MM.1S (cell line): ENCODE measurements around the gene RTL3.

Source experiments
- DNase-seq: peaks from one replicate; pipeline ENCODE4 v3.0.0-alpha.2; 2015
- H2AFZ ChIP-seq: fragments of 300-600 bp; sonication (generic); 2 replicates; pipeline ENCODE4 v1.6.0; 2016; ENCODE audit warnings: antibody characterized with exemption, low read length
- H3F3A ChIP-seq: fragments of 300-600 bp; sonication (generic); 2 replicates; pipeline ENCODE4 v1.6.1; 2016; ENCODE audit warnings: mild to moderate bottlenecking, antibody characterized with exemption, low read length, moderate library complexity, mixed read lengths; ENCODE audit not compliant: insufficient read depth
- H3K27ac ChIP-seq: fragments of 300-600 bp; sonication (generic); 2 replicates; pipeline ENCODE4 v1.5.1; 2016; ENCODE audit warnings: mild to moderate bottlenecking, low read length
- H3K27me3 ChIP-seq: fragments of 300-600 bp; sonication (generic); replicated peaks from 2 replicates; pipeline ENCODE4 v1.6.0; 2016; ENCODE audit warnings: low read length; ENCODE audit not compliant: insufficient read depth
- H3K36me3 ChIP-seq: fragments of 300-600 bp; sonication (generic); replicated peaks from 2 replicates; pipeline ENCODE4 v1.6.1; 2016; ENCODE audit warnings: mild to moderate bottlenecking, low read length, mixed read lengths; ENCODE audit not compliant: insufficient read depth
- H3K4me1 ChIP-seq: fragments of 300-600 bp; sonication (generic); 2 replicates; pipeline ENCODE4 v1.6.1; 2016; ENCODE audit warnings: low read length, mixed read lengths
- H3K4me2 ChIP-seq: fragments of 300-600 bp; sonication (generic); 2 replicates; pipeline ENCODE4 v1.6.0; 2016; ENCODE audit warnings: low read depth, low read length
- H3K4me3 ChIP-seq: fragments of 300-600 bp; sonication (generic); 2 replicates; pipeline ENCODE4 v1.5.1; 2016; ENCODE audit warnings: low read length, mixed read lengths
- H3K79me2 ChIP-seq: fragments of 300-600 bp; sonication (generic); 2 replicates; pipeline ENCODE4 v1.6.1; 2016; ENCODE audit warnings: mixed run types, low read length, mixed read lengths
- H3K9ac ChIP-seq: fragments of 300-600 bp; sonication (generic); 2 replicates; pipeline ENCODE4 v1.6.1; 2016; ENCODE audit warnings: low read length, mixed read lengths
- H3K9me2 ChIP-seq: fragments of 300-600 bp; sonication (generic); replicated peaks from 2 replicates; pipeline ENCODE4 v1.6.1; 2016; ENCODE audit warnings: mild to moderate bottlenecking, low read length, mixed read lengths; ENCODE audit not compliant: insufficient read depth
- H3K9me3 ChIP-seq: fragments of 300-600 bp; sonication (generic); replicated peaks from 2 replicates; pipeline ENCODE4 v1.6.1; 2016; ENCODE audit warnings: mild to moderate bottlenecking, low read length, mixed read lengths; ENCODE audit not compliant: insufficient read depth
- H4K20me1 ChIP-seq: fragments of 300-600 bp; sonication (generic); 2 replicates; pipeline ENCODE4 v1.6.1; 2016; ENCODE audit warnings: mild to moderate bottlenecking, low read length, moderate library complexity, mixed read lengths; ENCODE audit not compliant: insufficient read depth
- EZH2 ChIP-seq: fragments of 300-600 bp; sonication (generic); optimal IDR thresholded peaks from 2 replicates; pipeline ENCODE3; 2017; ENCODE audit warnings: low read depth, mild to moderate bottlenecking, antibody characterized with exemption, low read length, mixed read lengths
- EZH2phosphoT487 ChIP-seq: fragments of 300-600 bp; sonication (generic); IDR thresholded peaks from 2 replicates; pipeline ENCODE4 v1.6.1; 2018; ENCODE audit warnings: antibody characterized with exemption, low read length
- TF ChIP-seq, protein P1 (sequence below): fragments of 300-600 bp; sonication (generic); IDR thresholded peaks from 2 replicates; pipeline ENCODE4 v1.5.1; 2016; ENCODE audit warnings: antibody characterized with exemption, low read length, mixed read lengths

Gene RTL3

DNA sequence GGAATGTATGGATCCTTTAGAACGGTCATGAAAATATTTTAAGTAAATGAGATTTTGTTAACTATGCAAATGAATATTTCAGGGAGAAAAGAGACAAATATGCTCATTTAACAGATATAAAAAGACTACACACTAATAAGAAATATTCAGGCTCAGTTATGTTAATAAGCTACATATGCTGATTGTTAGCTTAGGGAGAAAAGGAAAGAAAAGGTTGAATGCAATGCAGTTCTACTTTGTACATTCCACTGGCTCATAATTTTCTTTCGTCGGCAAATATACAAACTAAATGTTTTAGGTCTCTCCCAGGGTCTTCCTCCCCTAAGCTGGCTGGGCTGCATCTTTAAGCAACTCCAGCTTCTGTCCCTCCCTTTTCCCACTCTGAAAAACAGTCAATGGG is 2.7 kb upstream of the RTL3 start:
- Histone ChIP-seq H3K4me1 (peaks cover 14% of the 10 kb centered on the region), H3K9me2 (no peaks in the 10 kb centered on the region), H4K20me1 (no peaks in the 10 kb centered on the region), H3K4me3 (no peak overlapping the region), H3K9ac (no peak overlapping the region), H3K4me2 (no peak overlapping the region), H3K27ac (no peak overlapping the region), H3K36me3 (no peaks in the 10 kb centered on the region), H3F3A (no peaks in the 10 kb centered on the region), H2AFZ (no peak overlapping the region), H3K79me2 (no peaks in the 10 kb centered on the region), H3K27me3 (no peaks in the 10 kb centered on the region), H3K9me3 (no peaks in the 10 kb centered on the region)
- DNase-seq, result no peak
- TF ChIP-seq EZH2 (no peak), EZH2phosphoT487 (no peak)
- TF ChIP-seq, protein P1, sequence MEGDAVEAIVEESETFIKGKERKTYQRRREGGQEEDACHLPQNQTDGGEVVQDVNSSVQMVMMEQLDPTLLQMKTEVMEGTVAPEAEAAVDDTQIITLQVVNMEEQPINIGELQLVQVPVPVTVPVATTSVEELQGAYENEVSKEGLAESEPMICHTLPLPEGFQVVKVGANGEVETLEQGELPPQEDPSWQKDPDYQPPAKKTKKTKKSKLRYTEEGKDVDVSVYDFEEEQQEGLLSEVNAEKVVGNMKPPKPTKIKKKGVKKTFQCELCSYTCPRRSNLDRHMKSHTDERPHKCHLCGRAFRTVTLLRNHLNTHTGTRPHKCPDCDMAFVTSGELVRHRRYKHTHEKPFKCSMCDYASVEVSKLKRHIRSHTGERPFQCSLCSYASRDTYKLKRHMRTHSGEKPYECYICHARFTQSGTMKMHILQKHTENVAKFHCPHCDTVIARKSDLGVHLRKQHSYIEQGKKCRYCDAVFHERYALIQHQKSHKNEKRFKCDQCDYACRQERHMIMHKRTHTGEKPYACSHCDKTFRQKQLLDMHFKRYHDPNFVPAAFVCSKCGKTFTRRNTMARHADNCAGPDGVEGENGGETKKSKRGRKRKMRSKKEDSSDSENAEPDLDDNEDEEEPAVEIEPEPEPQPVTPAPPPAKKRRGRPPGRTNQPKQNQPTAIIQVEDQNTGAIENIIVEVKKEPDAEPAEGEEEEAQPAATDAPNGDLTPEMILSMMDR, result no peak

DNA sequence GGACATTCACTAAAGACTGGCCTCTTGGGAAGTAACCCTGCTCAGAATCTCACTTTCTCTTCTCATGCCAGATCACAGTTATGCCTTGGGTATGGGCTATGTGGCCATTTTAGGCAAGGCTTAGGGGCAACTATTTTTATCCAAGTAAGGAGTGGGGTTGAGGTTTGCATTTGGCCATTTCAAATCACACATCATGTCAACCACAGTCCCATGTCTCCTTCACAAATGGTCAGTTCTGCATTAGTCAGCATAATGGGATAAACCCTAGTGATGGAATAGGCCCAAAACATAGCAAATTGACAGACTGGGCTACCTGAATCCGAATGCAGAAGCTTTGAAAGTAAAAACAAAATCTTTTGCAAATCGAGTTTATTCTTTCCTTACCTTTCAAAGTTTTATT is 827 bp upstream of the RTL3 start:
- no peak overlapping the region for H2AFZ ChIP-seq
- no peak overlapping the region for H3K4me3 ChIP-seq
- no peak overlapping the region for H3K27ac ChIP-seq
- H3K9me3 ChIP-seq, result no peaks in the 10 kb centered on the region
- H4K20me1 ChIP-seq, result no peaks in the 10 kb centered on the region
- no peaks in the 10 kb centered on the region for H3F3A ChIP-seq
- no peak for DNase-seq
- no peak overlapping the region; the same call in 1 of the 2 replicates for H3K4me2 ChIP-seq
- peaks cover 14% of the 10 kb centered on the region for H3K4me1 ChIP-seq
- no peaks in the 10 kb centered on the region for H3K79me2 ChIP-seq
- H3K9me2 ChIP-seq, result no peaks in the 10 kb centered on the region
- no peaks in the 10 kb centered on the region for H3K27me3 ChIP-seq
- TF ChIP-seq EZH2phosphoT487 (no peak), EZH2 (no peak)
- TF ChIP-seq, protein P1, result no peak
- no peaks in the 10 kb centered on the region for H3K36me3 ChIP-seq
- H3K9ac ChIP-seq, result no peak overlapping the region

DNA sequence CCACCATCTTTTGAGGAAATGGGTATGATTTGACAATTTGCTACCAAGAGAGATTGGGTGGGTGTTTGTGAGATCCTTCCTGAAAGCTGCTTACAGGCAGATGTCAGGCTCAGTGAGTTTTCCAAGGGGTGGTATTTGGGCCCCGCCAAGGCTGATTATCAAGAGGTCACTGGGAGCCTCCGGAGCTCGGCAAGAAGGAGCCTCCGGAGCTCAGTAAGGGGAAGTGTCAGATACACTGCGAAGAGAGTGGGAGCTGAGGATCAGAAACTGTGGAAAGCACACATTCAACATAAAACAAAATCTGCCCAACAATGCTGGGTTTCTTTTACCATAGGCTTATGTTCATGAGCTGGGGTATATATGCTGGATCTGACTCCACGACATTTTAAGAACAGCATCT is 714 bp downstream of the RTL3 start:
- H3F3A ChIP-seq, result no peaks in the 10 kb centered on the region
- no peak overlapping the region for H3K4me3 ChIP-seq
- no peaks in the 10 kb centered on the region for H3K27me3 ChIP-seq
- H2AFZ ChIP-seq, result no peak overlapping the region
- no peak overlapping the region for H3K4me2 ChIP-seq
- H4K20me1 ChIP-seq, result no peaks in the 10 kb centered on the region
- no peaks in the 10 kb centered on the region for H3K9me2 ChIP-seq
- no peak for DNase-seq
- no peaks in the 10 kb centered on the region for H3K9me3 ChIP-seq
- TF ChIP-seq, protein P1, result no peak
- TF ChIP-seq EZH2 (no peak), EZH2phosphoT487 (no peak)
- H3K4me1 ChIP-seq, result peaks cover 14% of the 10 kb centered on the region
- H3K27ac ChIP-seq, result no peak overlapping the region
- H3K79me2 ChIP-seq, result no peaks in the 10 kb centered on the region
- H3K9ac ChIP-seq, result no peak overlapping the region
- no peaks in the 10 kb centered on the region for H3K36me3 ChIP-seq
